T-helper 1 cell treated with Interleukin-12 subunit alpha and Interleukin-12 subunit beta and Interleukin-4 antibody, amounts not matched to agents 30 μg/mL and 1 μg/mL, for 36 hours (primary cell): ENCODE data around the gene XRCC5.
A peak's percentile ranks its signal among the peaks of the same experiment; 100 is the strongest.
"Not testable (repeated sequence)": the region's sequence is repeated elsewhere in the genome, so short reads cannot be mapped to it uniquely, and the experiment has no call there.

Source experiments
- H3K27ac Mint-ChIP-seq: one replicate; pipeline ENCODE4 v1.8.0; 2021; ENCODE audit warnings: mild to moderate bottlenecking, mixed read lengths
- H3K27me3 Mint-ChIP-seq: one replicate; pipeline ENCODE4 v1.8.0; 2021; ENCODE audit warnings: low read depth, mixed read lengths
- H3K36me3 Mint-ChIP-seq: one replicate; pipeline ENCODE4 v1.8.0; 2021; ENCODE audit warnings: low read depth, mixed read lengths
- H3K4me1 Mint-ChIP-seq: one replicate; pipeline ENCODE4 v1.8.0; 2021; ENCODE audit warnings: low read depth, mixed read lengths
- H3K4me3 Mint-ChIP-seq: one replicate; pipeline ENCODE4 v1.8.0; 2021; ENCODE audit warnings: mild to moderate bottlenecking, moderate library complexity, mixed read lengths
- H3K9me3 Mint-ChIP-seq: one replicate; pipeline ENCODE4 v1.8.0; 2021; ENCODE audit warnings: mixed read lengths

The XRCC5 gene

DNA sequence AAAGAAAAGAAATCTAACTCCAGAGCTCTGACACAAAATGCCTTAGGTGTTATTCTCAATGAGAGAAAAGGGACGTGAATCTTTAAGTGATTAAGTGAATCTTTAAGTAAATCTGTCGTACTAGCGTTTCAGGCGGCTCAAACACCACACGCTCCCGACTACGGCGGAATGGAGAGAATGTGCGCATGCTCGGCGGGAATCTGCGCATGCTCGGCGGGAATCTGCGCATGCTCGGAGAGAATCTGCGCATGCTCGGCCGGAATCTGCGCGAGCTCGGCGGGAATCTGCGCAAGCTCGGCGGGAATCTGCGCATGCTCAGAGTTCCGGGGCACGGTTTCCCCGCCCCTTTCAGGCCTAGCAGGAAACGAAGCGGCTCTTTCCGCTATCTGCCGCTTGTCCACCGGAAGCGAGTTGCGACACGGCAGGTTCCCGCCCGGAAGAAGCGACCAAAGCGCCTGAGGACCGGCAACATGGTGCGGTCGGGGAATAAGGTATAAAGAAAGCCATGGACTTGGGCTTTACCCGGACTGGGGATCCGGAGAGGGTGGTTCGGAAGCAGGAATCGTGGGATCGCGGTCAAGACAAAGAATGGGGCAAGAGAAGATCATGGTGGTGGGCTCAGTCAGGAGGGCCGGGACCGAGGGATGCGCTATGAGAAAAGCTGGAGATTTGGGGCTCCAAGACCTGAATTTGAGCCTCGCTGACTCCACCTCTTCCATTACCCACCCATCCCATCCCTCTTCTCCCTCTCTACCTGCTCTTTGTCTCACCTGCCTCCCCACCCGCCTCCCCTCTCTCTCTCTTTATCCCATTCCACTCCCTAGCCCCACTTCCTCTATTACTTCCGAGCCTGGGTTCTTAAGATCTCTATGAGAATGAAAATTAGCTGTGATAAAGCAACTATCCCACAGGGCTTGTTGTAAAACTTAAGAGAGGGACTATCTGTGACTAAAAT lies at the start of gene XRCC5:
XRCC5 (plus strand) TSS at position 382 of the 955 bp plus-strand sequence; CDS start at position 471, 89 bp downstream.
- peak within 1 kb of the TSS; percentile 100 for H3K4me3 Mint-ChIP-seq
- H3K27me3 Mint-ChIP-seq, result peaks cover 3% of the 10 kb centered on the region
- H3K9me3 Mint-ChIP-seq, result no peaks in the 10 kb centered on the region
- peaks cover 36% of the 10 kb centered on the region for H3K36me3 Mint-ChIP-seq
- H3K4me1 Mint-ChIP-seq, result peaks cover 45% of the 10 kb centered on the region
- H3K27ac Mint-ChIP-seq, result peak within 1 kb of the TSS; percentile 99

DNA sequence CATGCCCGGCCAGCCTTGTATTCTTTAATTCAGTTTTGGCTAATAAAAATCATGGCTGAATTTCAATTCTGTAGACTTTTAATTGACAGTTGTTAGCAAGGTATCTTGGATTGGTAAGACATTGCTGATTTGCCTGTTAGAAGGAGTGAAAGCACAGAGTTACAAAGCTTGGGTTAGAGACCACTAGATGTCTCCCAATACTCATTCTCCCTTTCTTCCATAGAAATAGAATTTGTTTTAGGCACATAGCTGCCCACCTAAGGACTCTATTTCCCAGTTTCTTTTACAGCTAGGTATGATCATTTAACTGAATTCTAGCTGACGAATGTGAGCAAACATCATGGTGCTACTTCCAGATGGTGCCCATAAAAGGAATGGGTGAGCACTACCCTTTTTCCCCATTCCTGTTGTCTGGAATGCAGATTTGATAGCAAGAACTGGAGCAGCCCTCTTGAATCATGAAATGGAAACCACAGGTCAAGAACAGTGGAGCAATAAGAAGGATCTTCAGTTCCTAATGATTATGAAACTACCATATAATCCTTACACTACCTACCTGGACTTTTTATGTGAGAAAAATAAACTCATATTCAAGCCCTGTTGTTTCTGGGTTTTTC lies 45.0 kb upstream of the XRCC5 start:
- Mint-ChIP-seq H3K4me1 (peaks cover 9% of the 10 kb centered on the region), H3K9me3 (no peaks in the 10 kb centered on the region), H3K27me3 (no peaks in the 10 kb centered on the region), H3K27ac (no peak overlapping the region), H3K36me3 (peaks cover 22% of the 10 kb centered on the region), H3K4me3 (no peak overlapping the region)

DNA sequence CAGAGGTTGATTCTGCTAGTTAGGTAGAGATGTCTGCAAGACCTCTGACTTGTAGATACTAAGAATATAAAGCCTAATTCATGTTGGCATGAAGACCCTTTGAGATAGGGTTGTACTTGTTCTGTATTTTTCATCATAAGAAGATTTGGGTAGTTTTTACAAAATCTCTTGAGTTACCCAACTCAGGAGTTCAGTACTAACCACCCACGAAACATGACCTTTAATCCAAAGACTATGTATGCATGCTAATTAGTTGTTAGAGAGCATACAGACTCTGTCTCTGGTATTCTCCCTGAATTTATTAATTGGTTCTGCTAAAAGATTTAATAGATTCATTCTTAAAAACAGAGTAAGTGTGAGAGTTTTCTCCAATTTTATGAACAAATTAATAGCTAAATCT lies 44.5 kb upstream of the XRCC5 start:
- H3K27me3 Mint-ChIP-seq, result no peaks in the 10 kb centered on the region
- peaks cover 20% of the 10 kb centered on the region for H3K36me3 Mint-ChIP-seq
- H3K27ac Mint-ChIP-seq, result no peak overlapping the region
- no peak overlapping the region for H3K4me3 Mint-ChIP-seq
- no peaks in the 10 kb centered on the region for H3K9me3 Mint-ChIP-seq
- H3K4me1 Mint-ChIP-seq, result peaks cover 8% of the 10 kb centered on the region

DNA sequence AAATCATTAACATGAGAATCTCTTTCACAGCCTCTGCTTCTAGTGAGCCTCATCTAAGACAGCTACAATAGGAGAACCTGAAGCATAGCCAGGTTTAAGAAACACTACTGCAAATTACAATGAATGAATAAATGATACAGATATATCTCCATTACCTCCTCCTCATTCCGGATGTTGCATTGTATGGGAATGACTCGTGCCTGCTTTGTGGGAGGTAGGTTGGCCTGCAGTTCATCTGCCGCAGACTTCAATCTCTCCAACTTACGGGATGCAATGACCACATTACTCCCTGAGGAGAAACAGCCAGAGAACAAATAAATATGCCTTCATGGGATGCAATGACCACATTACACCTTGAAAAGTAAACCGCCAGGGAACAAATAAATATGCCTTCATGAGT lies 42.9 kb upstream of the XRCC5 start:
- Mint-ChIP-seq H3K27ac (no peak overlapping the region), H3K36me3 (peaks cover 15% of the 10 kb centered on the region), H3K4me1 (peaks cover 8% of the 10 kb centered on the region), H3K9me3 (no peaks in the 10 kb centered on the region), H3K4me3 (no peak overlapping the region), H3K27me3 (no peaks in the 10 kb centered on the region)

DNA sequence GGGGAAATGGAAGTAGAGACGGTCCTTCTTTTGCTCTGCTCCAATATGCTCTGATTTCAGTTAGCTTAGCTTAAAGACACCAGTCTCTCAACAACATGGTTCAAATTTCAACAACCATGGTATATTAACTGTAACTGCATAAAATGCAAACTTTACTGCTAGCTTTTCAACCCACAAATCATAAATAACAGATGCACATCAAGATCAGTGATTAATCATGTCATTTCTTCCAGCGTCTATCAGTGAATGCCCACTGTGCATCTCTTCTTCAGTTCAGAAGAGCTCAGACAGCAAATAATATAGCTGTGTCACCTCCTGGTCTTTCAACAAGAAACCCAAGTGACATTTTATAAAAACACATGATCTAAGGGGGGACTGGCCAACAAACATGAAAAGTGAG lies 40.1 kb upstream of the XRCC5 start:
- H3K9me3 Mint-ChIP-seq, result no peaks in the 10 kb centered on the region
- H3K4me1 Mint-ChIP-seq, result peaks cover 13% of the 10 kb centered on the region
- no peaks in the 10 kb centered on the region for H3K27me3 Mint-ChIP-seq
- H3K36me3 Mint-ChIP-seq, result peaks cover 23% of the 10 kb centered on the region
- H3K4me3 Mint-ChIP-seq, result no peak overlapping the region
- no peak overlapping the region for H3K27ac Mint-ChIP-seq

DNA sequence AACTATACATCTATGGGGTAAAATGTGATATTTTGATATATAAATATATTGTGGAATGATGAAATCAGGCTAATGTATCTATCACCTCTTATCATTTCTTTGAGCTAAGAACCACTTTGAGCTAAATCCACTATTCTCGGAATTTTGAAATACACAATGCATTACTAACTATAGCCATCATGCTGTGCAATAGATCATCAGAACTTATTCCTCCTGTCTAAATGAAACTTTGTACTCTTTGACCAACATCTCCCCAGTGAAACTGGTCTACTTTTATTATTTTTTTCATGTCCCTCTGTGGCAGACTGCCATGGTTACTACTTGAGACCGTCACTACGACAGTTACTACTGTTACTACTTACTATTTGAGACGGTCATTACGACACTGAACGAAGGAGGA lies 39.0 kb upstream of the XRCC5 start:
- Mint-ChIP-seq H3K9me3 (no peaks in the 10 kb centered on the region), H3K27ac (no peak overlapping the region), H3K27me3 (no peaks in the 10 kb centered on the region), H3K36me3 (peaks cover 25% of the 10 kb centered on the region), H3K4me3 (no peak overlapping the region), H3K4me1 (peaks cover 23% of the 10 kb centered on the region)

DNA sequence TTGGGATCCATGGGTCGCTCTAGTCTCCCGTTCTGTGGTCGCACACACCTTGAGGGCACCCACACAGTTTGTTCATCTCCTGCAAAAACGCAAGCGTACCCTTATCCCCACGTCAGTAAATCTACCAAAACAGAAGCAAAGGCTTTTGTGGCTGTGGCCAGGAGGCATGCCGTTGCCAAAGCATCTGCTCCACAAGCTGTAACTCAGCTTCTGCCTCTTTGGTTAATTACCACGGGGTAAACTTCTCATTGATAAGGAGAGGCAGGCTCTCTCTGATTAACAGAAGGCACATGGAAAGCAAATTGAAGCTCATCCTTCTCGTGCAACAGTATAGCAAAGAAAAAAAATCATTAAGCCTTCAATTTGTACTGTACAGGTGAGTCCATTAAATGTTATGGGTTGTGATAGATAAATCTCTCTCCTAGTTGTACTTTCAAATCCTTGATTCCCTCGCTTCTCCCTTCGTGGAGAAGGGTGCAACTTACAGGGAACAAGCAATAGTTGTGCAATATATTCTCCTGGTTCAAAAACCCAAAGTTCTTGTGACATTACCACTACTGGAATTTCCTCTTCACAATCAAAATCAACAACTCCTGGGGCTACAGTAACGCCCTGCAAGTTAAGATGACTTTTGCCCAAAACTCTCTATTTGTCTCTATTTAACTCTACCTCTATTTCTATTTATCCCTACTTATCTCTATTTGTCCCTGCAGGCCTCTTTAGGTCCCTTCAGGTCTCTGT lies 37.9 kb upstream of the XRCC5 start:
- no peak overlapping the region for H3K27ac Mint-ChIP-seq
- H3K36me3 Mint-ChIP-seq, result peaks cover 18% of the 10 kb centered on the region
- no peaks in the 10 kb centered on the region for H3K9me3 Mint-ChIP-seq
- H3K4me1 Mint-ChIP-seq, result peaks cover 23% of the 10 kb centered on the region
- no peaks in the 10 kb centered on the region for H3K27me3 Mint-ChIP-seq
- H3K4me3 Mint-ChIP-seq, result no peak overlapping the region

DNA sequence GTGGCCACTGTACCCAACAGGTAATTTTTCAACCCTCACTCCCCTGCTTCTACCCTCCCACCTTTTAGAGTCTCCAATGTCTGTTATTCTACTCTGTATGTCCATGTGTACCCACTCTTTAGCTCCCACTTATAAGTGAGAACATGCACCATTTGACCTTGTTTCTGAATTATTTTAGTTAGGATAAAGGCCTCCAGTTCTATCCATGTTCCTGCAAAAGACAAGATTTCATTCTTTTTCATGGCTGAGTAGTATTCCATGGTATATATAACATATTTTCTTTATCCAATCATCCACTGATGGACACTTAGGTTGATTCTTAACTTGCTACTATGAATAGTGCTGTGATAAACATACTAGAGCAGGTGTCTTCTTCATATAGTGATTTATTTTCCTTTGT lies 36.7 kb upstream of the XRCC5 start:
- no peak overlapping the region for H3K27ac Mint-ChIP-seq
- peaks cover 17% of the 10 kb centered on the region for H3K36me3 Mint-ChIP-seq
- H3K9me3 Mint-ChIP-seq, result no peaks in the 10 kb centered on the region
- no peaks in the 10 kb centered on the region for H3K27me3 Mint-ChIP-seq
- peaks cover 23% of the 10 kb centered on the region for H3K4me1 Mint-ChIP-seq
- no peak overlapping the region for H3K4me3 Mint-ChIP-seq

DNA sequence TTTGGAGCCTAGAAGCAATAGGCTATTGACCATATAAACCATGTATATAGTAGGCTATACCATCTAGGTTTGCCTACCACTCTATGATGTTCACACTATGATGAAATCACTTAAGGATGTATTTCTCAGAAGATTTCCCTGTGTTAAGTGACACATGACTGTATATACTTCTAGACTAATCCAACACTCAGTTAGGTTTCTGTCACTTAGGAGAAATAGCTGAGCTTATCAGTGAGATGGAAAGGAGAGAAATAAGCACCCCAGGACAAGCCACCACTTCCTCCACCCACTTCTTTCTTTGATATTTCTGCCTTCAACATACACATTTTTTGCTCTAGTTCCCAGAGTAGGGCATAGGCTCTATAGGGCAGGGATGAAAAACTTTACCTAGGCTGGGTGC lies 35.4 kb upstream of the XRCC5 start:
- Mint-ChIP-seq H3K36me3 (peaks cover 17% of the 10 kb centered on the region), H3K4me1 (peaks cover 22% of the 10 kb centered on the region), H3K4me3 (no peak overlapping the region), H3K27me3 (no peaks in the 10 kb centered on the region), H3K27ac (no peak overlapping the region), H3K9me3 (no peaks in the 10 kb centered on the region)

DNA sequence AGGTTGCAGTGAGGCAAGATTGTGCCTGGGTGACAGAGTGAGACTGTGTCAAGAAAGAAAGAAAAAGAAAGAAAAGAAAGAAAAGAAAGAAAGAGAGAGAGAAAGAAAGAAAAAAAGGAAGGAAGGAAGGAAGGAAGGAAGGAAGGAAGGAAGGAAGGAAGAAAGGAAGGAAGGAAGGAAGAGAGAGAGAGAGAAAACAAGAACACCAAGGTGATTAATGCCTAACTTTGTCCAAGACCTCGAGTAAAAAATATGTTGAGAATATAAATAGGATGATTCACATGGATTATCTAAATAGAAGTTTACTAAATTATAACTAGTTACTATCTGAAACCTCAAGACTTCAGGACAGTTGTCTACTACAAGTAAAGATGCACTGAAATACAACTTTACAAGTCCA lies 34.8 kb upstream of the XRCC5 start:
- Mint-ChIP-seq H3K27ac (no peak overlapping the region), H3K36me3 (peaks cover 15% of the 10 kb centered on the region), H3K9me3 (no peaks in the 10 kb centered on the region), H3K27me3 (no peaks in the 10 kb centered on the region), H3K4me1 (peaks cover 20% of the 10 kb centered on the region), H3K4me3 (no peak overlapping the region)

DNA sequence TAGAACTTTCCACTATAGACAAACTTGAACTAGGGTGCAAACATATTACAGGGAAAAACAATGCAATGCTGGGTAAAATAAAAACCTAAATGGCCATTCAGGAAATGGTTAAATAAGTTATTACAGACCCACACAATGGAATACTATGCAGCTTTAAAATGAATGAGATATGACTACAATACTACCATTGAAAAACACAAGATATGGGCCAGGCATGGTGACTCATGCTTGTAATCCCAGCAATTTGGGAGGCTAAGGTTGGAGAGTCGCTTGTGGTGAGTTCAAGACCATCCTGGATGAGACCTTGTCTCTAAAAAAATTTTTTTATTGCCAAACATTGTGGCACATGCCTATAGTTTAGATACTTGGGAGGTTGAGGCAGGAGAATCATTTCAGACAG lies 34.4 kb upstream of the XRCC5 start:
- Mint-ChIP-seq H3K4me3 (no peak overlapping the region), H3K9me3 (no peaks in the 10 kb centered on the region), H3K27me3 (no peaks in the 10 kb centered on the region), H3K36me3 (peaks cover 14% of the 10 kb centered on the region), H3K27ac (no peak overlapping the region), H3K4me1 (peaks cover 20% of the 10 kb centered on the region)

DNA sequence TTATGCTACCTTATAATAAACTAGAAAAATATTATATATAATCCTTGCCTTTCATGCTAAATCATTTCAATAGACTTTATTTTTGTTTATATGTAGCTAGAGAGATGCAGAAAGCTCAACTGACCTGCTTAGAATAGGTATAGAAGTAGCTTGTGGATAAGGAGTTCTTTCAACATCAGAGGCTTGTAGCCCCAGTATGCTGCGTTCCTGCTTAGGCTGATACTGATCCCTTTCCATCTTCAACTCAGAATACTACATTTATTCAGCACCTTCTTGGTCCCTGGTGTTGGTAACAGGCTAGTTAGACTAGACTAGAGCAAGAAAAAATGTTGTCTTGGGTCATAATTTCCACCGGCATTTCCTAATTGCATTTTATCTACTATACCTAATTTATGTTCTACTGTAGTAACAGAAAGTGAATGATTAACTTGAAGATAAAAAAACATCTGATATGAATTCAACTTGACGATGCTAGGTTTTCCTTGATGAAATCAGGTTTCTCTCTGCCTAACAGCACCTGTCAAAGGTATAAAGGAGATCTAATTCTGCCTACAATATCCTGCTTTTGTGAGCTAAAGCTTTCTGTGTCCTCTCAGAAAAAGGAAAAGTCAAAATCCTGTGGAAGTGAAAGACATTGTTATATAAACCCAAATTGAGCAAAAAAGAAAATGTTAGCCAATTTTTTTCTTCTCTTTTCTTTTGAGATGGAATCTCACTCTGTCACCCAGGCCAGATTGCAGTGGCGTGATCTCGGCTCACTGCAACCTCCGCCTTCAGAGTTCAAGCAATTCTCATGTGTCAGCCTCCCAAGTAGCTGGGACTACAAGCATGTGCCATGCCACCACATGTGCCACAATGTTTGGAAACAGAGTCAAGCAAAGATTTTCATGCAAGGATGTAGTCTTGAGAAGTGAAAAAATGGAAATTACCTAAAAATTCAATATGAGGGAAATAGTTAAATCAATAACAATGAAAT lies 33.4 kb upstream of the XRCC5 start:
- Mint-ChIP-seq H3K9me3 (no peaks in the 10 kb centered on the region), H3K4me1 (peaks cover 23% of the 10 kb centered on the region), H3K27ac (no peak overlapping the region), H3K27me3 (no peaks in the 10 kb centered on the region), H3K4me3 (no peak overlapping the region), H3K36me3 (peaks cover 15% of the 10 kb centered on the region)

DNA sequence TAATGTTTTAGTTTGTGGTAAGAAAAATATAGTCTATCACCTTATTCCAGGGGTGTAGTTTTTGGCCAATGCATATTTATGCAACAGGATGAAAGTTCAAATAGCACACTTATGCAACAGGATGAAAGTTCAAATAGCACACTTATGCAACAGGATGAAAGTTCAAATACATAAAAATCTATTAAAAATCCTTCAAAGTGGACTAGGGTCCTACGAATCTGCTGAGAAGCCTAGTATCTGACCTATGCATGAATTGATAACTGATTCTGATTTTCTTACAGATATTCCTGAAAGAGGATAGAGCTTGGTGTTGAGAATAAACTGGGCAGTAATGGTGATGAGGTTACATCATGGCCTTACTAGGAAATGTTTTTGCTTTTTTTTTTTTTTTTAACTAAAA lies 30.4 kb upstream of the XRCC5 start:
- Mint-ChIP-seq H3K27ac (no peak overlapping the region), H3K9me3 (no peaks in the 10 kb centered on the region), H3K4me3 (no peak overlapping the region), H3K36me3 (peaks cover 6% of the 10 kb centered on the region), H3K4me1 (peaks cover 44% of the 10 kb centered on the region), H3K27me3 (no peaks in the 10 kb centered on the region)

DNA sequence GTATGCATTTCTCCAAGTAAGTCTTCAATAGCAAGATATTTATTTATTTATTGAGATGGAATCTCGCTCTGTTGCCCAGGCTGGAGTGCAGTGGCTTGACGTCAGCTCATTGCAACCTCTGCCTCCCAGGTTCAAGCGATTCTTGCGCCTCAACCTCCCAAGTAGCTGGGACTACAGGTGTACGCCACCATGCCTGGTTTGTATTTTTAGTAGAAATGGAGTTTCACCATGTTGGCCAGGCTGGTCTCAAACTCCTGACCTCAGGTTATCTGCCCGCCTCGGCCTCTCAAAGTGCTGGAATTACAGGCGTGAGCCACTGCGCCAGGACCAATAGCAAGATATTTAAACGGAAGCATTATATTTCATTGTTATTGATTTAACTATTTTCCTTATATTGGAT lies 29.1 kb upstream of the XRCC5 start:
- not testable (repeated sequence) for H3K9me3 Mint-ChIP-seq, H3K27ac Mint-ChIP-seq, H3K36me3 Mint-ChIP-seq, H3K27me3 Mint-ChIP-seq
- Mint-ChIP-seq H3K4me1 (peaks cover 42% of the 10 kb centered on the region), H3K4me3 (peak overlapping the region; percentile 92)
